ENCODE data around the gene ANO2.

Gene ANO2

GRCh38 chr12:5776091-5776490 is 169.0 kb downstream of the ANO2 start:
- TF ChIP-seq, protein P1, sequence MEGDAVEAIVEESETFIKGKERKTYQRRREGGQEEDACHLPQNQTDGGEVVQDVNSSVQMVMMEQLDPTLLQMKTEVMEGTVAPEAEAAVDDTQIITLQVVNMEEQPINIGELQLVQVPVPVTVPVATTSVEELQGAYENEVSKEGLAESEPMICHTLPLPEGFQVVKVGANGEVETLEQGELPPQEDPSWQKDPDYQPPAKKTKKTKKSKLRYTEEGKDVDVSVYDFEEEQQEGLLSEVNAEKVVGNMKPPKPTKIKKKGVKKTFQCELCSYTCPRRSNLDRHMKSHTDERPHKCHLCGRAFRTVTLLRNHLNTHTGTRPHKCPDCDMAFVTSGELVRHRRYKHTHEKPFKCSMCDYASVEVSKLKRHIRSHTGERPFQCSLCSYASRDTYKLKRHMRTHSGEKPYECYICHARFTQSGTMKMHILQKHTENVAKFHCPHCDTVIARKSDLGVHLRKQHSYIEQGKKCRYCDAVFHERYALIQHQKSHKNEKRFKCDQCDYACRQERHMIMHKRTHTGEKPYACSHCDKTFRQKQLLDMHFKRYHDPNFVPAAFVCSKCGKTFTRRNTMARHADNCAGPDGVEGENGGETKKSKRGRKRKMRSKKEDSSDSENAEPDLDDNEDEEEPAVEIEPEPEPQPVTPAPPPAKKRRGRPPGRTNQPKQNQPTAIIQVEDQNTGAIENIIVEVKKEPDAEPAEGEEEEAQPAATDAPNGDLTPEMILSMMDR (IDR thresholded peaks at IDR 0.05; ENCODE audit: low read depth, low read length, missing control alignments) = no peak
- H3K4me3 ChIP-seq (replicated peaks; ENCODE audit: low read depth, low read length) = no peak overlapping the region
- DNase-seq (ENCODE audit: extremely low read depth, low read depth) = no peak

- no peak for DNase-seq (ENCODE audit: extremely low read depth, low read depth)
- no peak overlapping the region for H3K4me3 ChIP-seq (replicated peaks; ENCODE audit: low read depth, low read length)
- TF ChIP-seq, protein P1 (IDR thresholded peaks at IDR 0.05; ENCODE audit: low read depth, low read length, missing control alignments) = peak; percentile 5
These were observed 171.5 kb downstream of the ANO2 start for GRCh38 chr12:5773550-5773949.

DNA sequence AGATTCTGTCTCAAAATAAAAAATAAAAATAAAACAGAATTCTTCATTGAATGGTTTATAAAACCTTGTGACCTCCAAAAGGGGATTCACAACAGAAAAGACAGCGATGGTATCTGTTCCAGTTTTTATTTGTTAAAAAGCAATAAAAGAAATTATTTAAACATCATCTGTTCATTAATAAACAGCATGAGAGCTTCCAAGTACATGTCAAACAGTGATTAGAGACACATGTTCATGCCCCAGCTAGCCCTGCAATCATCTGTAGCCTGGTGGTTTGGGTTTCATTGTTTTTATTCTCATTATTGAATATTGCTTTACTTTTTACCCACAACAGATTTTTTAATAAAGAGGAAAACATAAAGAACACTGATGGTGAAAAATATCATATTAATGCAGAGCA is 173.3 kb downstream of the ANO2 start:
- DNase-seq (ENCODE audit: extremely low read depth, low read depth) = no peak
- TF ChIP-seq, protein P1 (IDR thresholded peaks at IDR 0.05; ENCODE audit: low read depth, low read length, missing control alignments) = no peak
- no peak overlapping the region for H3K4me3 ChIP-seq (replicated peaks; ENCODE audit: low read depth, low read length)

GRCh38 chr12:5770727-5771126 is 174.3 kb downstream of the ANO2 start:
- TF ChIP-seq, protein P1 (IDR thresholded peaks at IDR 0.05; ENCODE audit: low read depth, low read length, missing control alignments) = no peak
- no peak overlapping the region for H3K4me3 ChIP-seq (replicated peaks; ENCODE audit: low read depth, low read length)
- no peak for DNase-seq (ENCODE audit: extremely low read depth, low read depth)

GRCh38 chr12:5768581-5769196 is 176.4 kb downstream of the ANO2 start:
- no peak for DNase-seq (ENCODE audit: extremely low read depth, low read depth)
- no peak overlapping the region for H3K4me3 ChIP-seq (replicated peaks; ENCODE audit: low read depth, low read length)
- TF ChIP-seq, protein P1 (IDR thresholded peaks at IDR 0.05; ENCODE audit: low read depth, low read length, missing control alignments) = no peak

- H3K4me3 ChIP-seq (replicated peaks; ENCODE audit: low read depth, low read length) = no peak overlapping the region
- no peak for DNase-seq (ENCODE audit: extremely low read depth, low read depth)
- TF ChIP-seq, protein P1 (IDR thresholded peaks at IDR 0.05; ENCODE audit: low read depth, low read length, missing control alignments) = no peak
These were observed 176.9 kb downstream of the ANO2 start for GRCh38 chr12:5768171-5768570.

DNA sequence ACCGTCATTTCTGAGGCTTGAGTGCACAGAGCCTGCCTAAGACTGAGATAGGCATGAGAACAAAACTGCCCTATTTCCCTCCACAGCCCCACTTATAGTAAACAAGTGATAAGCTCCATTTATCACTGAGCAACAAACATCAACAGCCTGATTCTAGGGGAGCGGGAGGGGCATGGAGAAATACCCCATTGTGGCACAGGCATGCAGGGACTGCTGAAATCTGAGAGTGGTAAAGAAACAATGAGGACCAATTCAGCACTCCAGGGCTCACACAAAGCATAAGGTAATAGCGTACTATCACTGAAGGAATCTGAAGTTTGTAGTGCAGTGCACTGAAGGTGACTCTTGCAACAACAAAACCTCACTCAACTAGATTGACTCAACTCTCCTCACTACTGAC is 186.7 kb downstream of the ANO2 start:
- no peak for DNase-seq (ENCODE audit: extremely low read depth, low read depth)
- TF ChIP-seq, protein P1 (IDR thresholded peaks at IDR 0.05; ENCODE audit: low read depth, low read length, missing control alignments) = no peak

More for the DNA sequence above, 186.7 kb downstream of the ANO2 start:
- no peak overlapping the region for H3K4me3 ChIP-seq (replicated peaks; ENCODE audit: low read depth, low read length)
